Measurements from ENCODE around the gene STAG1. TPM values are rescaled to one million over a fixed set of nuclear protein-coding genes. Genes with fewer than 3 reads are reported as not detected.
"Not testable (repeated sequence)": the region's sequence is repeated elsewhere in the genome, so short reads cannot be mapped to it uniquely, and the experiment has no call there.

Gene STAG1
- total and polyA plus RNA-seq, 8 donors, result 7.5 to 105 (median 37.9) TPM

DNA sequence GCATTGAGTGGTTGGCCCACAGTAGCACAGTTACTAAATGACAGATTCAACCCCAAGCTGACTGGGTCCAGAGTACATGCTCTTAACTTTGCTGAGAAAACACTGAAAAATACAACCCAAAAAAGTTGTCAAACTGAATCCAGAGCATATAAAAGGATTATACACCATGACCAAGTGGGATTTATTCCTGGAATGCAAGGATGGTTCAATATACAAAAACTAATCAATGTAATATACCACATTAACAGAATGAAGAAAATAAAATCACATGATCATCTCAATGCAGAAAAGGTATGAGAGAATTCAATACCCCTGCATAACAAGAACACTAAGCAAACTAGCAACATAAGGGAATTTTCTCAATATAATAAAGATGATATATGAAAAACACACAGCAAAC is 98.5 kb downstream of the STAG1 start:
- H3K9me3 ChIP-seq, result peaks cover 0 to 22% (median 16%) of the 10 kb centered on the region in 4 donors
- no peaks in the 10 kb centered on the region for H3K27me3 ChIP-seq
- H3K4me3 ChIP-seq, result no peak overlapping the region
- H3K36me3 ChIP-seq, result peaks cover 0 to 5% (median 2%) of the 10 kb centered on the region in 4 donors
- intact Hi-C loops (cut with DNase I; ENCODE audit: low total_unique reads), result no loop called here
- TF ChIP-seq, protein P1, sequence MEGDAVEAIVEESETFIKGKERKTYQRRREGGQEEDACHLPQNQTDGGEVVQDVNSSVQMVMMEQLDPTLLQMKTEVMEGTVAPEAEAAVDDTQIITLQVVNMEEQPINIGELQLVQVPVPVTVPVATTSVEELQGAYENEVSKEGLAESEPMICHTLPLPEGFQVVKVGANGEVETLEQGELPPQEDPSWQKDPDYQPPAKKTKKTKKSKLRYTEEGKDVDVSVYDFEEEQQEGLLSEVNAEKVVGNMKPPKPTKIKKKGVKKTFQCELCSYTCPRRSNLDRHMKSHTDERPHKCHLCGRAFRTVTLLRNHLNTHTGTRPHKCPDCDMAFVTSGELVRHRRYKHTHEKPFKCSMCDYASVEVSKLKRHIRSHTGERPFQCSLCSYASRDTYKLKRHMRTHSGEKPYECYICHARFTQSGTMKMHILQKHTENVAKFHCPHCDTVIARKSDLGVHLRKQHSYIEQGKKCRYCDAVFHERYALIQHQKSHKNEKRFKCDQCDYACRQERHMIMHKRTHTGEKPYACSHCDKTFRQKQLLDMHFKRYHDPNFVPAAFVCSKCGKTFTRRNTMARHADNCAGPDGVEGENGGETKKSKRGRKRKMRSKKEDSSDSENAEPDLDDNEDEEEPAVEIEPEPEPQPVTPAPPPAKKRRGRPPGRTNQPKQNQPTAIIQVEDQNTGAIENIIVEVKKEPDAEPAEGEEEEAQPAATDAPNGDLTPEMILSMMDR (IDR thresholded peaks at IDR 0.05), result no peak
- TF ChIP-seq EP300 (IDR thresholded peaks at IDR 0.05) (no peak), POLR2AphosphoS5 (IDR thresholded peaks at IDR 0.05) (no peak), POLR2A (IDR thresholded peaks at IDR 0.05) (no peak)
- H3K4me1 ChIP-seq, result peaks cover 0 to 7% (median 3%) of the 10 kb centered on the region in 4 donors
- no peak for DNase-seq
- no peak overlapping the region for H3K27ac ChIP-seq

DNA sequence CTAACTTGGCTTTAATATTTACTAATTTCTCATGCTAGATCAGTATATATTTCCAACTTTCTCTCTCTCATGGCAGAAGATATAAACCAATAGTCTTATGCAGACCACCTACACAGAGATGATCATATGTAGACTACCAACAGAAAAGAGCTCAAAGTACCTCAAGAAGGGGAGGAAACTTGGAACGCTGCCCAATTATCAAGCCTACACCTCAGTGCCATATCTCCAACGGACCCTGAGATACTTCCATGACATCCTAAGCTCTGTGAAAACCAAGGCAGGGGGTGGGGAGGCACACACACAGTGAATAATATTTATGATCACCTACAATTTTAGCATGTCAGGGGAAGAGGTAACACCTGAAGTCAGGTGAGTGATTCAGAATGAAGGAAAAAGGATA is 100.6 kb downstream of the STAG1 start:
- intact Hi-C loops (cut with DNase I; ENCODE audit: low total_unique reads), result no loop called here
- H3K27ac ChIP-seq, result no peak overlapping the region
- H3K4me1 ChIP-seq, result peaks cover 0 to 8% (median 3%) of the 10 kb centered on the region in 4 donors
- no peak overlapping the region for H3K4me3 ChIP-seq
- 59 to 77% (median 70%) methylated on average over 2 of the region's 2 CpGs for WGBS, 5 donors
- H3K36me3 ChIP-seq, result peaks cover 0 to 5% (median 2%) of the 10 kb centered on the region in 4 donors
- H3K27me3 ChIP-seq, result no peaks in the 10 kb centered on the region
- peaks cover 0 to 22% (median 16%) of the 10 kb centered on the region in 4 donors for H3K9me3 ChIP-seq
- TF ChIP-seq POLR2AphosphoS5 (IDR thresholded peaks at IDR 0.05) (no peak), POLR2A (IDR thresholded peaks at IDR 0.05) (no peak), EP300 (IDR thresholded peaks at IDR 0.05) (no peak)
- TF ChIP-seq, protein P1 (IDR thresholded peaks at IDR 0.05), result no peak
- no peak for DNase-seq

DNA sequence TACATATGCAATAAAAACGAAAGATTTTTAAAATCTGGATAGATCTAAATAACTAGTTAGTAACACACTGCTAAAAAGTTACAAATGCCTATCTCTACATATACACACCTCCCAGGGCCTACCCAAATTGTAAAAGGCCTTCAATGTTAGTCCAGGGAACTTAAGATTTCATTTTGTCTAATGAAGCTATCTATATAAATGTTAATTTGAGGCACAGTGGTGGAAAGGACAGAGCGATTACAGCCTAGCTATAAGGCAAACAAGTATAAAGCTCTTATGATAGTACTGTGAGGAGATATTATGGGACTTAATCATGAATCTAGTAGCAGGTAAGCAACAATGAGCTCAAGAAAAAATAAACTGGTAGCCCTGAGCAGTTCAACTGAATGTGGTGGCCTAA is 101.7 kb downstream of the STAG1 start:
- Histone ChIP-seq H3K27ac (no peak overlapping the region), H3K4me3 (no peak overlapping the region), H3K36me3 (peaks cover 0 to 5% (median 1%) of the 10 kb centered on the region in 4 donors), H3K9me3 (peaks cover 0 to 22% (median 16%) of the 10 kb centered on the region in 4 donors), H3K4me1 (peaks cover 0 to 10% (median 4%) of the 10 kb centered on the region in 4 donors), H3K27me3 (no peaks in the 10 kb centered on the region)
- 47 to 99% (median 87%) methylated on average over 2 of the region's 2 CpGs for WGBS, 5 donors
- no peak for TF ChIP-seq EP300 (IDR thresholded peaks at IDR 0.05)
- TF ChIP-seq, protein P1 (IDR thresholded peaks at IDR 0.05), result no peak
- no peak for TF ChIP-seq POLR2AphosphoS5 (IDR thresholded peaks at IDR 0.05)
- no peak for TF ChIP-seq POLR2A (IDR thresholded peaks at IDR 0.05)
- intact Hi-C loops (cut with DNase I; ENCODE audit: low total_unique reads), result no loop called here
- no peak for DNase-seq

DNA sequence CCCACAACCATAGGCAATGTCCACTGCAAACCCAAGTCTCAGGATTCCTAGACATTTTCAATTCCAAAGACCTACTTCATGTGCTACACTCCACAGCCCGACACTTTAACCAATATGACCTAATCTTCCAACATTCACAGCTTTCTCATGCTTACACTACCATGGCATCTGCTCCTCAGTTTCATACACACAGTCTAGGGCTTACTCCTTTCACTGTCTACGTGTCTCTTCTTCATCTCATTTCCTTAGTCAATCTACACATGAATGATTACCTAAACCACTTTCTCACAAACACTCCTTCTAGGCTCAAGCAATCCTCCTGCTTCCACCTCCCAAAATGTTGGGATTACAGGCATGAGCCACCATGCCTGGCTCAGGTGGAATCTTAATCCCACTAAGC is 106.3 kb downstream of the STAG1 start:
- Histone ChIP-seq H3K4me3 (no peak overlapping the region), H3K27ac (no peak overlapping the region), H3K9me3 (no peaks in the 10 kb centered on the region), H3K4me1 (peaks cover 0 to 22% (median 2%) of the 10 kb centered on the region in 4 donors), H3K36me3 (no peaks in the 10 kb centered on the region), H3K27me3 (no peaks in the 10 kb centered on the region)
- 93 to 100% (median 93%) methylated on average over 2 of the region's 2 CpGs for WGBS, 5 donors
- TF ChIP-seq POLR2AphosphoS5 (IDR thresholded peaks at IDR 0.05), result no peak
- TF ChIP-seq POLR2A (IDR thresholded peaks at IDR 0.05), result no peak
- DNase-seq, result no peak
- intact Hi-C loops (cut with DNase I; ENCODE audit: low total_unique reads), result no loop called here

DNA sequence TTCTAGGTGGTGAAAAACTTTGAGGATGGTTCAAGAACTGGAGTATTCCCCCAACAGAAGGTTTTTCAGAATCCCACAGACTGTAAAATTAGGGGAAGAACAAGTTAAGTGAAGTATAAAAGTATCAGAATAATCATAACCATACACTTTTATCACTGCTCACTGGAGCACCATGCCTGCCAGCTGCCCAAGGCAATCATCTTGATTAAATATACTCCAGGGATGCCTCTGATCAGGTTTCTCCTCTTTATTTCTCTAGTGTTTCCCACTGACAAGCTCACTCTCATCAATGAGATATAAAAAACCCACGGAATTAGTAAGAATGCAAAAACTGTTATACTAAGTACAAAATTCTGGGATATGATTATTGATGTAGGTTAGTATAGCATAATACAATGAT is 108.0 kb downstream of the STAG1 start:
- no peak overlapping the region for H3K27ac ChIP-seq
- TF ChIP-seq POLR2AphosphoS5 (IDR thresholded peaks at IDR 0.05), result no peak
- TF ChIP-seq POLR2A (IDR thresholded peaks at IDR 0.05), result no peak
- no peak for TF ChIP-seq EP300 (IDR thresholded peaks at IDR 0.05)
- TF ChIP-seq, protein P1 (IDR thresholded peaks at IDR 0.05), result no peak
- H3K27me3 ChIP-seq, result no peaks in the 10 kb centered on the region
- intact Hi-C loops (cut with DNase I; ENCODE audit: low total_unique reads), result no loop called here
- H3K4me3 ChIP-seq, result no peak overlapping the region
- no peaks in the 10 kb centered on the region for H3K9me3 ChIP-seq
- no peak for DNase-seq
- no peaks in the 10 kb centered on the region for H3K36me3 ChIP-seq
- WGBS, 5 donors, result 56 to 89% (median 64%) methylated on average over 1 of the region's 1 CpG
- H3K4me1 ChIP-seq, result peaks cover 0 to 20% (median 6%) of the 10 kb centered on the region in 4 donors

DNA sequence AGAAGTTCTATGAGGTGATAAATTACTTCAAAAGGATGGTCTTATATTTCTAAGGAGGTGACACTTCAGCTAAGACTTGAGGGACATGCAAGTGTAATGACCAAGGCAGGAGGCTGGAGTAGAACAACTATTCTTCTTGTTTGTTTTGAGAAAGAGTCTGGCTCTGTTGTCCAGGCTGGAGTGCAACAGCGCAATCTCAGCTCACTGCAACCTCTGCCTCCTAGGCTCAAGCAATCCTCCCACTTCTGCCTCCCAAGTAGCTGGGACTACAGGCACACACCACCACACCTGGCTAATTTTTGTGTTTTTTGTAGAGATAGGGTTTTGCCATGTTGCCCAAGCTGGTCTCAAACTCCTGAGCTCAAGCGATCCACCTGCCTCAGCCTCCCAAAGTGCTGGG is 108.8 kb downstream of the STAG1 start:
- intact Hi-C loops (cut with DNase I; ENCODE audit: low total_unique reads); DNase-seq; H3K27me3 ChIP-seq; H3K27ac ChIP-seq; H3K9me3 ChIP-seq; H3K36me3 ChIP-seq; H3K4me3 ChIP-seq: not testable (repeated sequence)
- peaks cover 0 to 19% (median 8%) of the 10 kb centered on the region in 4 donors for H3K4me1 ChIP-seq
- WGBS, 5 donors, result 95 to 100% (median 98%) methylated on average over 2 of the region's 2 CpGs

All from stomach (tissue), 9 donors.